Measurements from ENCODE around the gene KIF4A. TPM values are rescaled to one million over a fixed set of nuclear protein-coding genes. Genes with fewer than 3 reads are reported as not detected.

KIF4A gene
- total RNA-seq, 1 donor from 2014 or later = 18.0 TPM

DNA sequence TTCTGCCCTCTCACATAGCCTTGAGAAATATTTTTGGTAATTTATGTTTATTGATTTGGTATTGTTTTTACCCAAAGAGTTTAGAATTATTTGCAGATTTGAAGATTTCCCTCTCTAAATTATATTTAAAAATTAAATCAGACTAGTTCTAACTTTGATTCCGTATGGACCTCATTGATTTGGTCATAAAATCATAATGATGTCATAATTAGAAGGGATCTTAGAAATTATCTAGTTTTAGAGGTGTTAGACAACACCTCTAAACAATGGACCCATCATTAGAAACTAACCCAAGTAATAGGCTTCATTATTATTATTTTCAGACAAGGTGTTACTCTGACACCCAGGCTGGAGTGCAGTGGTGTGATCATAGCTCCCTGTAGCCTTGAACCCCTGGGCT is 178.8 kb downstream of the KIF4A start:
- Mint-ChIP-seq H3K9me3 (ENCODE audit: low read depth) (peaks cover 22% of the 10 kb centered on the region), H3K36me3 (ENCODE audit: insufficient read depth) (peaks cover 24% of the 10 kb centered on the region)
- TF ChIP-seq, protein P1, sequence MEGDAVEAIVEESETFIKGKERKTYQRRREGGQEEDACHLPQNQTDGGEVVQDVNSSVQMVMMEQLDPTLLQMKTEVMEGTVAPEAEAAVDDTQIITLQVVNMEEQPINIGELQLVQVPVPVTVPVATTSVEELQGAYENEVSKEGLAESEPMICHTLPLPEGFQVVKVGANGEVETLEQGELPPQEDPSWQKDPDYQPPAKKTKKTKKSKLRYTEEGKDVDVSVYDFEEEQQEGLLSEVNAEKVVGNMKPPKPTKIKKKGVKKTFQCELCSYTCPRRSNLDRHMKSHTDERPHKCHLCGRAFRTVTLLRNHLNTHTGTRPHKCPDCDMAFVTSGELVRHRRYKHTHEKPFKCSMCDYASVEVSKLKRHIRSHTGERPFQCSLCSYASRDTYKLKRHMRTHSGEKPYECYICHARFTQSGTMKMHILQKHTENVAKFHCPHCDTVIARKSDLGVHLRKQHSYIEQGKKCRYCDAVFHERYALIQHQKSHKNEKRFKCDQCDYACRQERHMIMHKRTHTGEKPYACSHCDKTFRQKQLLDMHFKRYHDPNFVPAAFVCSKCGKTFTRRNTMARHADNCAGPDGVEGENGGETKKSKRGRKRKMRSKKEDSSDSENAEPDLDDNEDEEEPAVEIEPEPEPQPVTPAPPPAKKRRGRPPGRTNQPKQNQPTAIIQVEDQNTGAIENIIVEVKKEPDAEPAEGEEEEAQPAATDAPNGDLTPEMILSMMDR (IDR thresholded peaks at IDR 0.05; ENCODE audit: unreplicated experiment) = no peak

More for the DNA sequence above, 178.8 kb downstream of the KIF4A start:
- no peak overlapping the region for H3K27ac Mint-ChIP-seq
- no peaks in the 10 kb centered on the region for H3K27me3 Mint-ChIP-seq
- no peak overlapping the region for H3K4me3 Mint-ChIP-seq (ENCODE audit: low read depth)
- peaks cover 17% of the 10 kb centered on the region for H3K4me1 Mint-ChIP-seq (ENCODE audit: low read depth)
- DNase-seq (ENCODE audit: low spot score, unreplicated experiment) = no peak

Other genes starting within 250 kb of the KIF4A start
- gene AWAT2, start 240.2 kb upstream of the KIF4A start, total RNA-seq = not detected in 2 replicates
- not detected in 2 replicates for gene OTUD6A, start 227.6 kb upstream of the KIF4A start, total RNA-seq
- 58.8 and 60.1 TPM in 2 replicates for gene IGBP1, start 156.7 kb upstream of the KIF4A start, total RNA-seq
- not detected in 2 replicates for gene DGAT2L6, start 112.6 kb upstream of the KIF4A start, total RNA-seq
- gene AWAT1, start 55.4 kb upstream of the KIF4A start, total RNA-seq = not detected in 2 replicates
- gene P2RY4, start 29.9 kb upstream of the KIF4A start, total RNA-seq = 0.38 TPM in 1 of 2 replicates, not detected in the other
- not detected in 2 replicates for gene ARR3, start 21.8 kb upstream of the KIF4A start, total RNA-seq
- gene RAB41, start 7.9 kb upstream of the KIF4A start, total RNA-seq = not detected in 2 replicates
- 38.2 and 42.2 TPM in 2 replicates for gene PDZD11, start 177 bp upstream of the KIF4A start, total RNA-seq
- 2.3 and 2.8 TPM in 2 replicates for gene GDPD2, start 133.2 kb downstream of the KIF4A start, total RNA-seq
- gene DLG3, start 154.7 kb downstream of the KIF4A start, total RNA-seq = 103 and 107 TPM in 2 replicates

All from progenitor cell of endocrine pancreas (in vitro differentiated cells).